A549 (cell line): ENCODE results near the gene SLC13A2. TPM values are rescaled to one million over a fixed set of nuclear protein-coding genes. Genes with fewer than 3 reads are reported as not detected.

ENCODE experiments used
- ATAC-seq, 2 experiments: fragments of 200-7000 bp in 1 of 2; fragments of >200 bp in 1 of 2; cut with Nextera tagmentation in 1 of 2; cut with Tn5 transposase in 1 of 2; 3 replicates each; pipeline versions ENCODE4 v1.8.0 to v1.9.1; 2018 to 2020; ENCODE audit warnings: mild to moderate bottlenecking in 1 of 2, moderate library complexity in 1 of 2
- CTCF ChIA-PET: fragments of 300-600 bp; sonication (Branson Sonifier 250); formaldehyde crosslinking; extraction: SDS; loops from one replicate; lab custom pipeline; 2021; ENCODE audit warnings: antibody characterized with exemption, inconsistent platforms; lab: Yijun Ruan, JAX
- POLR2A ChIA-PET: fragments of 350-600 bp; formaldehyde crosslinking; extraction: SDS; loops from one replicate; lab custom pipeline; 2021; ENCODE audit warnings: antibody characterized with exemption, inconsistent platforms; lab: Yijun Ruan, JAX
- DNase-seq, 2 experiments: peaks; one replicate each; pipeline versions ENCODE4 v3.0.0 to v3.0.0-alpha.2; 2011 to 2016; ENCODE audit warnings: low read depth in 1 of 2, low spot score in 1 of 2
- FAIRE-seq: peaks from 2 replicates; lab custom pipeline; 2011; peaks lifted over from hg19 to GRCh38; lab: Jason Lieb, UNC
- H3K27ac ChIP-seq, 2 experiments: fragments of >200 bp; sonication (Bioruptor Twin); formaldehyde crosslinking; 3 replicates each; pipeline ENCODE4 v1.5.1; 2016 to 2017
- H3K4me1 ChIP-seq: fragments of >200 bp; sonication (Bioruptor Twin); formaldehyde crosslinking; 3 replicates; pipeline ENCODE4 v1.6.1; 2016
- H3K4me2 ChIP-seq: fragments of >200 bp; sonication (Bioruptor Twin); formaldehyde crosslinking; 3 replicates; pipeline ENCODE4 v1.6.1; 2016
- H3K4me3 ChIP-seq: fragments of >200 bp; sonication (Bioruptor Twin); formaldehyde crosslinking; 3 replicates; pipeline ENCODE4 v1.5.1; 2016
- H3K9me3 ChIP-seq: fragments of >200 bp; sonication (Bioruptor Twin); formaldehyde crosslinking; 3 replicates; pipeline ENCODE4 v1.6.1; 2016
- BCL3 ChIP-seq: fragments of >200 bp; sonication (Bioruptor Twin); formaldehyde crosslinking; IDR thresholded peaks from 3 replicates; pipeline ENCODE4 v1.6.1; 2016
- CTCF ChIP-seq: fragments of >200 bp; sonication (Bioruptor Twin); formaldehyde crosslinking; IDR thresholded peaks from 3 replicates; pipeline ENCODE4 v1.5.1; 2016
- E2F6 ChIP-seq: IDR thresholded peaks from 2 replicates; pipeline ENCODE4 v1.6.1; 2012; ENCODE audit warnings: low read depth, borderline replicate concordance
- EHMT2 ChIP-seq: fragments of 200-600 bp; sonication (generic); IDR thresholded peaks from 2 replicates; pipeline ENCODE4 v1.6.1; 2016; ENCODE audit warnings: antibody characterized with exemption, low read depth, mild to moderate bottlenecking, moderate library complexity
- HEYL ChIP-seq: fragments of 250-450 bp; sonication (Bioruptor Pico); IDR thresholded peaks from 2 replicates; pipeline ENCODE4 v1.8.0; 2021; ENCODE audit warnings: mild to moderate bottlenecking, moderate library complexity
- HOXA7 ChIP-seq: fragments of 250-450 bp; sonication (Bioruptor Pico); IDR thresholded peaks from 2 replicates; pipeline ENCODE4 v1.5.0; 2020; ENCODE audit warnings: mild to moderate bottlenecking, moderate library complexity
- HOXB13 ChIP-seq: fragments of 250-450 bp; sonication (Bioruptor Pico); IDR thresholded peaks from 2 replicates; pipeline ENCODE4 v1.5.0; 2020; ENCODE audit warnings: low read depth, mild to moderate bottlenecking, moderate library complexity
- HOXB5 ChIP-seq: fragments of 250-450 bp; sonication (Bioruptor Pico); IDR thresholded peaks from 2 replicates; pipeline ENCODE4 v1.5.0; 2020; ENCODE audit warnings: mild to moderate bottlenecking, moderate library complexity
- JUN ChIP-seq, 2 experiments: fragments of >200 bp; sonication (Bioruptor Twin); formaldehyde crosslinking; IDR thresholded peaks; 2 replicates in 1 of 2; 3 replicates in 1 of 2; pipeline ENCODE4 v1.6.1; 2016 to 2017
- JUNB ChIP-seq: fragments of >200 bp; sonication (Bioruptor Twin); formaldehyde crosslinking; IDR thresholded peaks from 2 replicates; pipeline ENCODE4 v1.6.1; 2016
- MAZ ChIP-seq: fragments of 150-350 bp; IDR thresholded peaks from 2 replicates; pipeline ENCODE4 v1.6.1; 2014; ENCODE audit warnings: antibody characterized with exemption, low read depth, low read length, borderline replicate concordance
- NPAS2 ChIP-seq: fragments of 250-450 bp; sonication (Bioruptor Pico); IDR thresholded peaks from 2 replicates; pipeline ENCODE4 v1.8.0; 2022; ENCODE audit warnings: mild to moderate bottlenecking, moderate library complexity, borderline replicate concordance
- PHF8 ChIP-seq: fragments of 200-600 bp; sonication (generic); IDR thresholded peaks from 2 replicates; pipeline ENCODE4 v1.6.1; 2016; ENCODE audit warnings: low read depth, mild to moderate bottlenecking, antibody characterized with exemption, moderate library complexity, borderline replicate concordance
- POLR2A ChIP-seq: IDR thresholded peaks from 2 replicates; pipeline ENCODE4 v1.6.1; 2012; ENCODE audit warnings: mild to moderate bottlenecking, low read length
- RAD21 ChIP-seq, 2 experiments: fragments of >200 bp in 1 of 2; sonication (Bioruptor Twin) in 1 of 2; formaldehyde crosslinking in 1 of 2; IDR thresholded peaks in 1 of 2; conservative IDR thresholded peaks in 1 of 2; 2 replicates in 1 of 2; 3 replicates in 1 of 2; pipeline ENCODE4 v1.6.1; 2012 to 2018; ENCODE audit warnings: inconsistent platforms in 1 of 2
- RCOR1 ChIP-seq: fragments of 150-350 bp; IDR thresholded peaks from 2 replicates; pipeline ENCODE4 v1.6.1; 2014; ENCODE audit warnings: antibody characterized with exemption, low read length, low read depth
- USF2 ChIP-seq: fragments of 450-650 bp; IDR thresholded peaks from 2 replicates; pipeline ENCODE4 v1.6.1; 2014; ENCODE audit warnings: antibody characterized with exemption
- ZFP36 ChIP-seq: fragments of 450-650 bp; IDR thresholded peaks from 2 replicates; pipeline ENCODE4 v1.6.1; 2014; ENCODE audit warnings: borderline replicate concordance; ENCODE audit not compliant: partially characterized antibody
- ZNF302 ChIP-seq: fragments of 250-450 bp; sonication (Bioruptor Pico); IDR thresholded peaks from 2 replicates; pipeline ENCODE4 v1.9.0; 2021; ENCODE audit warnings: inconsistent platforms, mild to moderate bottlenecking, moderate library complexity
- ZSCAN20 ChIP-seq: fragments of 250-450 bp; sonication (Bioruptor Pico); IDR thresholded peaks from 2 replicates; pipeline ENCODE4 v1.8.0; 2022; ENCODE audit warnings: mild to moderate bottlenecking, moderate library complexity
- WGBS: methylation state at CpG from one replicate; pipeline ENCODE4 v1.1.6; 2017; ENCODE audit errors: missing lambda C conversion rate; 5-methylcytosine and 5-hydroxymethylcytosine counted together
- polyA plus RNA-seq, 4 experiments: library from polyadenylated mRNA; depleted of rRNA in 3 of 4; stranded (reverse); fragments of >200 nt; fragmentation: RNase III in 1 of 4; extraction: RNeasy Plus Mini Kit Qiagen cat#74134 plus additional on column Dnase treatment in 1 of 4; gene quantifications; 2 replicates in 3 of 4; 3 replicates in 1 of 4; pipeline ENCODE4 v1.2.3, GENCODE V29; 2011 to 2017

SLC13A2 gene
- polyA plus RNA-seq, 2 of the 4 experiments (the other 2 are of a cell fraction): 0.06 TPM; not detected in 1

GRCh38 chr17:28523186-28523585, 49.7 kb downstream of the SLC13A2 start:
- Histone ChIP-seq H3K4me1 (peaks cover 26% of the 10 kb centered on the region), H3K9me3 (no peaks in the 10 kb centered on the region), H3K4me2 (no peak overlapping the region), H3K4me3 (no peak overlapping the region)
- CTCF ChIA-PET: interaction anchor here (0.6 kb wide), 1 partner anchor 28 kb away, joined by 3 read pairs; no protein-coding TSS in a partner anchor
- WGBS: 64% methylated on average over 6 of the region's 6 CpGs
- DNase-seq (no peak), FAIRE-seq (no peak)
- POLR2A ChIA-PET: no interaction called here
- TF ChIP-seq ZFP36: no peak
- TF ChIP-seq MAZ: no peak
- no peak for TF ChIP-seq HEYL (CRISPR knock-in tag)
- TF ChIP-seq E2F6: no peak
- TF ChIP-seq EHMT2: no peak
- no peak for TF ChIP-seq HOXA7
- no peak for TF ChIP-seq PHF8
- no peak for TF ChIP-seq RAD21 (conservative IDR thresholded peaks at IDR 0.05 in 1 of 2, IDR thresholded peaks at IDR 0.05 in 1 of 2)
- TF ChIP-seq NPAS2: no peak
- no peak for TF ChIP-seq RCOR1
- TF ChIP-seq CTCF: no peak
- no peak for TF ChIP-seq JUN (IDR thresholded peaks at IDR 0.05)
- TF ChIP-seq USF2: no peak
- TF ChIP-seq, all 56 proteins: peak for 0
- no peak overlapping the region for H3K27ac ChIP-seq
- ATAC-seq: no peak

- DNase-seq (no peak), FAIRE-seq (no peak), ATAC-seq (no peak)
- TF ChIP-seq HOXB5 (CRISPR knock-in tag) (no peak), ZSCAN20 (CRISPR knock-in tag) (no peak), NPAS2 (no peak), BCL3 (no peak), POLR2A (no peak), ZNF302 (no peak), JUNB (no peak), E2F6 (no peak), HOXB13 (CRISPR knock-in tag) (no peak)
- H3K4me2 ChIP-seq: no peak overlapping the region
- 91% methylated on average over 15 of the region's 15 CpGs for WGBS
- ChIA-PET POLR2A (no interaction called here), CTCF (interaction anchor here (15.1 kb wide), 1 partner anchor 24 kb away, joined by 143 read pairs; no protein-coding TSS in a partner anchor)
- peak overlapping the region in 1 of 2 experiments; percentile 11; a peak in 1 of 6 replicates for H3K27ac ChIP-seq
- H3K9me3 ChIP-seq: no peaks in the 10 kb centered on the region
- peaks cover 31% of the 10 kb centered on the region for H3K4me1 ChIP-seq
- no peak overlapping the region for H3K4me3 ChIP-seq
Measured at GRCh38 chr17:28523876-28524275, 50.4 kb downstream of the SLC13A2 start.
